LHCN-M2 (cell line): Measurements from ENCODE around the gene LMO3. TPM values are rescaled to one million over a fixed set of nuclear protein-coding genes. Genes with fewer than 3 reads are reported as not detected.
A peak's percentile ranks its signal among the peaks of the same experiment; 100 is the strongest.
"Not testable (repeated sequence)": the region's sequence is repeated elsewhere in the genome, so short reads cannot be mapped to it uniquely, and the experiment has no call there.

Source experiments
- DNase-seq: peaks from one replicate; pipeline ENCODE4 v3.0.0-alpha.2; 2012; ENCODE audit warnings: low read depth
- total RNA-seq: library from RNA; depleted of rRNA; stranded (reverse); fragments of >200 nt; gene quantifications from 2 replicates; pipeline ENCODE4 v1.2.3, GENCODE V29; 2014

The LMO3 gene
- total RNA-seq, 1 experiment from 2014 or later = 238 TPM

DNA sequence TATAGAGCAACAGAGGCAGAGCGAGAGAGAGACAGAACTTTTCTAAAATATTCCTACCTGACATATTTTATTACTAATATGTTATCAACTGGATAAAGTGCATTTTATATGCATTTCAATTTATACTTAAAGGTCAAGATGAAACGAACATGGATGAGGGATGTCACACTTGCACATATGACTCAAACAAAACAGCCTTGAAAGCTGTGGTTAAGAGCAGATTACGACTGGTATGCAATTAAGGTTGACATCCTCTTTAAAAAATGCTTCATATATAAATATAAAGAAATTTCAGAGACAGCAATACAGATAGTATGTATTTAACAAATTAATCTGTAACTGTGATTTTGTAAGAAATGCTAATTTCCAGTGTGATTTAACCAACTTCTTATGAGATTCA, 52.5 kb downstream of the LMO3 start:
- peak; percentile 41 for DNase-seq

- DNase-seq = no peak
Observed at GRCh38 chr12:16552301-16552700, 53.7 kb downstream of the LMO3 start.

DNA sequence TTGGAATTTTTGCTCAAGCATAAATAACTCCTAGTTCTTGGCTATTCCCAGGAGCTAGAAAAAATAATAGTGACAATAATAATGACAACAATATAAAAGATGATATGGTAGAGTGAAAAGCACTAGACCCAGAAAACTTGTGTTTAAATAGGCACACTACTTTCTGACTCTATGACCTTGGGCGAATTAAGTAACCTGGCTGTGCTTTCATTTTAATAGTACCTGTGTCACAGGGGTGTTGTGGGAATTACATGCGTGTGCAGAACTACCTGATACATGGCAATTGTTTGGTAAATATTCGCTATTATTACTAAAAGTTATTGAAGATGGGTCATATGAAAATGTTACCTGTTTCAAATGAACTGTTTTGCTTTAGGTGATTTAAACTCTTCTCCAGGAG, 60.1 kb downstream of the LMO3 start:
- DNase-seq = no peak

DNA sequence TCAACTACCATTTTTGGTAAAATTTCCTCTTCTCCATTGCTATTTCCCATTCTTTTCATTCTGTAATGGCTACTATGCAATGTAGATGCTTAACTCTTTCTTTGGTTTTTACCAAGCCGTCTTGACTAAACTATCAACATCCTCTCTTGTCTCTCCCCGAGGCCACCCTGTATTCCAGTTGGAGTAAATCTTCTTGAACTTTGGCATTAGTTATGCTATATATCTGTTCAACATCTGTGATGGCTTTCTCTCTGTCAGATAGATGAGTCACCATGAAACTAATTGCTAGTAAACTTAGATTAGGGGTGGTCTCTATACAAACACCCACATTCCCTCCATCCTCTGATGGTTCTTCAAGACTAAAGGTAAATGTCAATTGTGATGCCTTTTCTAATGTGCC, 63.4 kb downstream of the LMO3 start:
- DNase-seq = no peak

DNA sequence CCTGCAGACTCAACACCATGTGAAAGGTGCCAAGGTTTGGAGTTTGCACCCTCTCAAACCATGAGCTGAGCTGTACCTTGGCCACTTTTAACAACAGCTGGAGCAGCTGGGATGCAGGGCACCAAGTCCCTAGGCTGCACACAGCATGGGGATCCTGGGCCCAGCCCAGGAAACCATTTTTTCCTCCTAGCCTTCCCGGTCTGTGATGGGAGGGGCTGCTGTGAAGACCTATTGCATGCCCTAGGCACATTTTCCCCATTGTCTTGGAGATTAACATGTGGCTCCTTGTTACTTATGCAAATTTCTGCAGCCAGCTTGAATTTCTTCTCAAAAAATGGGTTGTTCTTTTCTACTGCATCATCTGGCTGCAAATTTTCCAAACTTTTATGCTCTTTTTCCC, 68.3 kb downstream of the LMO3 start:
- not testable (repeated sequence) for DNase-seq

- DNase-seq = peak; percentile 80
Observed at GRCh38 chr12:16531621-16532020, 74.3 kb downstream of the LMO3 start.

- DNase-seq = no peak
Observed at GRCh38 chr12:16530268-16530850, 75.6 kb downstream of the LMO3 start.

DNA sequence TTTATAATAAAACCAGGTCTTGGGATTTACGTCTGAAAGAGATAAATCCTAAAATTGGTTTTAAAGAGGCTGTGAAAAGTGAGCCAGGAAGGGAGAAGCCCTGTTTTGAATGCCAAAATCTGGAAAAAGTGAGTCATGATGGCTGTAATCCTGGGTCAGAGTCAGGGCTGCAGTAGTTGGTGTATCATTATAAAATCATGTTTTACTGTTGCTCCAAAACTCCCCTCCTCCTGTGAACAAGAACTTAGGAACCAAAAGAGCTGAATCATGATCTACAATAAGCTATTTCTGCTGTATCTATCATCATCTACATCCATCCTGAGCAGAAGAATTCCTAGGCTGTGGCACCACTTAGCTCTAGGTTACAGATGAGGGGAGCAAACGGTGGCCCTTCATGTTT, 79.3 kb downstream of the LMO3 start:
- DNase-seq = peak; percentile 91

GRCh38 chr12:16524378-16524777, 81.6 kb downstream of the LMO3 start:
- no peak for DNase-seq

- DNase-seq = no peak
Observed at GRCh38 chr12:16523951-16524331, 82.0 kb downstream of the LMO3 start.

DNA sequence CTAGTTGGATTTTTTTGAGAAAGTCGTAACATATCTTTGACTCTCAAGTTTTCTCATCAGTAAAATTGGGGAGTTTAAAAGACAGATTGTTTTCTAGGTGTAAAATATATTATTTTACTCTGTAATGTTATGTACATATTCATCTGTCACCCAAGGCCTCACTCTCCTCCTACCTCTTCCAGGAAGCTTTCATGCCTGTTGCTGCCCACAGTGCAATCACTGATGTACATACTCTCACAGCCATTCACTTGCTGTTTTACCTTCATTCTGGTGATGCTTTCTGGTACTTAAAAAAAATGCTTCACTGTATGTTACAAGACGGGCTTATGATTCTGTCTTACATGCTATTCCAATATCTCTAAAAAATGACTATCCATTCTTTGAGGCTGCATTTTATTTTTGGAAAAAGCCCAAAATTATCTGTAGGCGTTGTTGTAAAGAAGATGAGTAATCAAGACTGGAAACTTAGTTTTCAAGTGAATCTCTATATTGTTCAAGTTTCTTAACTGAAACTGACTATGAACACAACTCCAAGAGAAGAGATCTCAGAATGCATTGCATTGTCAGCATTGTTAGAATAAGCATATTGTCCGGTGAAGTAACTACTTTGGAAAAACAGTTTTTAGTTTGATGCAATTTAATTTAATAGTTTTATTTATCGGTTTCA, 82.5 kb downstream of the LMO3 start:
- DNase-seq = no peak

- peak; percentile 37 for DNase-seq
Observed at GRCh38 chr12:16520328-16520727, 85.6 kb downstream of the LMO3 start.

DNA sequence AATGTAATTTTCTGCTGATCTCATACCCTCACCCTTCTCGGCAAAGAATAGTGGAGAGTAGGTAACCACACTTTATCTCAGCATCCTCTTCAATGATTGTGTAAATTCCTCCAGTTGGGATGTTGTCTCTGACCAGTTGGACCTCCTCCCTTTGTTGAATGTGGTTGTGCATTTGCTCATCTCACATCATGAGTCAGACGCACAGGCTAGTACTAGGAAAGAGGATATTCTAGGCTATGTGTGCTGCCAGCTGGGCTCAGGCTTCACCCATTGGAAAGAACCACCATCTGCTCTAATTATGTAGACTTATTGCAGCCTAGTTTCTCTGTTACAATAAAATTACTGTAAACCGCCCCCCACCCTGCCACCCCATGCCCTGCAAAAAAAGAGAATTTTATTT, 90.3 kb downstream of the LMO3 start:
- peak; percentile 89 for DNase-seq

DNA sequence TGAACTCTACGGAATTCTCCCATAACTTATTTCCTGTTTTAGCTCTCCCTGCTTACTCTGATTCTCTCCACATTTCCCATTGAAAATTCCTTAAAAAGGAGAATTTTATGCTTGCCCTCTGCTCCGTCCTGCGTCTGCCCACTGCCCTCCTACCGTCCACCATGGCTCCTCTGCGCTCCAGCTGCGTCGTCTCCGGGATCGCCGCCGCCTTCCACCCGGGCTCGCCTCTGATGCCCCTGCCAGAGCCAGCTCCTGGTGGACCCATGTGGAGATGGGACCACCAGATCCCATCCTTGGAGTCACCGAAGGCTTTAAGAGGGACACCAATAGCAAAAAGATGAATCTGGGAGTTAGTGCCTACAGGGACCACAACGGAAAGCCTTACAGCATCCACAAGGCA, 92.7 kb downstream of the LMO3 start:
- no peak for DNase-seq

DNA sequence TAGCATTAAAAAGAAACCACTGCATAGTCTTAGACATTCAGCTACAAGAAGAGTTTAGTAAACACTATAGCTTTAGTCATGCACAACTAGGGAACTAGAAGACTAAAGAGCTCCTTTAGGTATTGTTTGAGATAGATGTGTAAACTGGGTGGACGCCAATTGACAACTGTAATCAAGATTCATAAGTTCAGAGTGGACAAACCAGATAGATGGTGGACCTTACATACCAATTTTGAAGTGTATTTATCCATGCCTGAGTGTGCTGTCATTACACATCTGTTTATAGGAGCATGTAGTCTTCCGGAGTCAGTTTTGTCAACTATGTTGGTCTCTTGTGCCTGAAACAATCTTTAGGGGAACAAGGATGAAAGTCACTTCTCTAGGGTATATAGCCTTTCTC, 96.6 kb downstream of the LMO3 start:
- no peak for DNase-seq

- DNase-seq = no peak
Observed at GRCh38 chr12:16506394-16506793, 99.6 kb downstream of the LMO3 start.

GRCh38 chr12:16504200-16504599, 101.8 kb downstream of the LMO3 start:
- DNase-seq = no peak

- DNase-seq = no peak
Observed at GRCh38 chr12:16499611-16500010, 106.4 kb downstream of the LMO3 start.
